HL-60/S4 treated with retinoic acid at 250 ng/mL for 4 days and 3 days (cell line): ENCODE data around the gene FOXC1.

Experiments
- in situ Hi-C: fragments of 300-500 bp; cut with MboI; formaldehyde crosslinking; loops from 2 replicates; pipeline ENCODE4 v1.7.0; 2022; ENCODE audit warnings: low sequenced_read_pairs

FOXC1 gene

GRCh38 chr6:1619673-1620503, 10.2 kb downstream of the FOXC1 start:
- in situ Hi-C loops, result no loop called here

- in situ Hi-C loops, result no loop called here
These were observed 10.9 kb downstream of the FOXC1 start for GRCh38 chr6:1620504-1621069.

GRCh38 chr6:1621070-1621701, 11.5 kb downstream of the FOXC1 start:
- in situ Hi-C loops, result no loop called here

GRCh38 chr6:1622220-1622850, 12.6 kb downstream of the FOXC1 start:
- in situ Hi-C loops, result no loop called here

GRCh38 chr6:1622851-1623768, 13.4 kb downstream of the FOXC1 start:
- in situ Hi-C loops, result no loop called here

DNA sequence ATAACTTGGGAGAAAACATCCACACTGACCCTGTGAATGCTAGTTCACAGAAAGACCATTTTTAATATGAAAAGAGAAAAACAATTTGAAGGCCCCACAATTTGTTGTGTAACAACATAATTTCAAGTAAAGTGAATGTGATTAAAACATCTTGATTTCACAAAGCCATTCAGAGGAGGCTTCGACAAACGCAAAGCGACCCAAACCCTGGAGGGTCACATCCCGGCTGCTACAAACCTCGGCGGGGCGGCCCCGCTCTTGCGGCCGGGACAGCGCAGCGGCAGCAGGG, 14.0 kb downstream of the FOXC1 start:
- in situ Hi-C loops, result no loop called here

DNA sequence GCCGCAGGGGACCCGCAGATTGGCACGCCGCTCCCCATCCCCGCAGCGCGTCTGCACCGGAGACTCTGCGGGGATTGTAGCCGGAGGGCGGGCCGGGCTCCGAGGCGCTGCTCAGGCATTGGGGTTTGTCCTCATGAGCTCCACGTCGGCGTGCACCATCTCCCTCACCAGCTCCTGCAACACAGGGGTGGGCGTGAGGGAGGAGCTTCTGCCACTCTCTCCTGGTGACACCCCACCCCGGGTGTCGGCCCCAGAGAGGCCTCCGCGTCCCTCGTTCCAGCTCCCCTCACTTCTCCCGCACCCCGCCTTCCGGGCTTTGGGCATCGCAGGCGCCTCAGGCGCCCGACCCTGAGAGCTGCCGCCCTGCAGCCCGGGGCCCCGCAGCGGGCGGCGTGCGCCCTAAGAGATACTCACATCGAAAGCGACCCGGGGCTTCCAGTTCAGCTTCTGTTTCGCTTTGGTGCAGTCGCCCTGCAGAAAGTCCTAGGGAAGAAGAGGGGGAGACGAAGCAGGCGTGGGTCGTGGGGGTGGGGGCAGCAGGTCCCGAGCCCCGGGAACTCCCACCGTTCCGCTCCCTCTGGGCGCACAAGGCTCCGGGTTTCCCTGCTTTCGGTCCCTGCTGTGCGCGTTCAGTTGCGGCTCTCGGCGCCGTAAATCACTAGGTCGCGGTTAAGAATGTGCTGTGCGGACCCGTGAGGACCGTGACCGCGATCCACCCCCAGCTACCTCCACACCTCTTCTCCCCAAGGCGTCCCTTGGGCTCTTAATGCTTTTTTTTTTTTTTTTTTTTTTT, 14.5 kb downstream of the FOXC1 start:
- in situ Hi-C loops, result no loop called here

DNA sequence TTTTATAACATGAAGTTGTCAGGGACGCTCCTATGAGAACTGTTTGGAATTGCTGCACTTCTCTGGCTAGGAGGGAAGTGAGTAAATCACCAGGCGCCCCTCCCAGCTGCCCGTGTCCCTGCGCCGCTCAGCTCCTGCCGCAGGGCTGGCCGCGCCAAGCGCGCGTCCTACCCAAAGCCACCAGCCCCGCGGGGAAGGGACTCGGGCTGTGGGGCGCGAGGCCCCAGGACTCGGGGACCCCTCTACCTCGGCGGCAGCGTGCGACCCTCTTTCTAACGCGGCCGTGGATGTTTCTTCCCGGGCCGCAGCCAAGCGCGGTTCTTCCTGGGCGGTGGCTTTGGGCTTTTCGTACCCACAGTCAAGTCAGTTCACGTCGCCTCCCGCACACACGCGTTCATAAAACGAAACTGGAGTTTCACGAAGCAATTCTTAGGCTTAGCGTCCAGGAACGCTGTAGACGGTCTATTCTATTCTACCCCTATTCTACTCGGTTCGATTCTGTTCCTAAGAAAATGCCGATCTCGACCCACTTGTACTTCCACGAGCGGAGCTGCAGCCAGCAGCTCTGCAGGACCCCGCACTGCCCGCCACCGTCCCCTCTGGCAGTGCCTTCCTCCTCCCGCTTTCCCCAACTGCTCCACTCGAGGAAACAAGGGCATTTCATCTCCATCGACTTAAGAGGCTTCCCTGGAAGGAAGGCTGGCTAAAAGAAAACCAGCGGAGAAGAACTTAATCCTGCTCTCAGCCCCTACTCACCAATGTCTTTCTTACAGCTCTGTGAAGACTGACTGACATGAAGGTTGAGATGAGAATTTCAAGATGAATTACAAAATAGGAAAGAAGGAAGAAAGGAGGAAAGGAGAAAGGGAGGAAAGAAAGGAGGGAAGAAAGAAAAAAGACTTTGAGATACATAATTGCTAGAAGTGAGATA, 15.4 kb downstream of the FOXC1 start:
- in situ Hi-C loops, result no loop called here

GRCh38 chr6:1625794-1626435, 16.2 kb downstream of the FOXC1 start:
- in situ Hi-C loops, result no loop called here

- in situ Hi-C loops, result no loop called here
These were observed 16.8 kb downstream of the FOXC1 start for GRCh38 chr6:1626481-1626880.

GRCh38 chr6:1627827-1628560, 18.3 kb downstream of the FOXC1 start:
- in situ Hi-C loops, result no loop called here

DNA sequence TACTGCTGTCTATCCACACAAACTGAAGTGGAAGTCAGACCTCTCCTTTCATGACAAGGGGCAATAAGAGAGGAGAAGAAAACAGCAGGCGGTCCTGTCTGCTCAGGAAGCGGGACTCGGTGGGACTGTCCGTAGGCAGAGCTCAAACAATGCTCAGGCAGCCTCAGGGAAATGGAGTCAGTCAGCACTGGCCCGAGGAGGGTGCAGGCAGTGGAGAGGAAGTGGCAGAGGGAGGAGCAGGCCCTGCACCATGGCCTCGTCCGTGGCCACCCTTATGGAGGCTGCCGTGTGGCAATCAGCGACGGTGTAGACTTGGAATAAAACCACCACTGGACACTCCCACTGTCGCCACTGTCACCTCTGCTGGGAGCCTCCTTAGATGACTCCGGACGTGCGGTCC, 19.6 kb downstream of the FOXC1 start:
- in situ Hi-C loops, result no loop called here

DNA sequence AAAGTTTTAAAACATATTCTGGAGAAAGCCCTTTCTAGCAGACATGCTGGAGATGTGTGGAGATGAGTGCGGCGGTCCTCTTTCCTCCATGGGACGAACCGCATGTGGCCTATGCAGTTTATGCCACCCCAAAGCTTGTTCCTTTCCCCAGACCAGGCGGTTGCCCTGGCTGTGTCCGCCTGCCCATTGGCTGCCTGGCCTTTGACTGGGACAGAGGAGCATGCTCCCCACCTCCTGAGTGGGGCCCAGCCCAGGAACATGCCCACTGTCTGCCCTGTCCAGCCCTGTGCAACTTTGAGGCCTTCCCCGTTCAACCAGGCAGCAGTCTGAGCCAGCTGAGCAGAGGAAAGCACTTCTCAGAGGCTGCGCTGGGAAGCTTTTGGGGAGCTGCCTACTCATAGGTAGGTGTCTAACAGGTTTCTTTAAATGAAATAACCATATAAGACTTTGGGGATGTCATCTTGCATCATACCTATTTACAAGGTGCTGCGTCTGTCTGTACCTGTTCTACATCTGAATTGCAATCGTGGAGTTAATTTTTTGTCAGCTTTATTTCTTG, 20.6 kb downstream of the FOXC1 start:
- in situ Hi-C loops, result no loop called here

DNA sequence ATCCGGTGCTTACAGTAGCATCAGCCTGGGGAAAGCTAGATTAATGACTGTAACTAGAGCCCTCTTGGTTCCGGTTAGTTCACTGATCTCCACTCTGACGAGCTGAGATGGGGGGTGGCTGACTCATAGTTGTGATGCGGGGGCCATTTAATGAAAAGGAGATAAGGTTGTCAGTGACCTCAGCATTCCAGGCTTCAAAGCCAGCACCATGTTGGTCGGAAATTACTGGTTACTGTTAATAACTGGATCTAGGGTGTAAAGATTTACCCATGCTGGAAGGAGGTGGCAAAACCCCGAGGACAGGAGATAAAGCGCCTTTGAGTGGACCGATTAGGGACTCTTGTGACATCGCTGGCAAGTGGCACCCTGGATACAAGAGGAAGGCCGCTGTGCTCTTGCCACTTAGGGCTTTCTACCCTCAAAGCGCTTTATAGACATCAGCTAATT, 21.1 kb downstream of the FOXC1 start:
- in situ Hi-C loops, result no loop called here

GRCh38 chr6:1631251-1631650, 21.5 kb downstream of the FOXC1 start:
- in situ Hi-C loops, result no loop called here

- in situ Hi-C loops, result no loop called here
These were observed 23.8 kb downstream of the FOXC1 start for GRCh38 chr6:1633366-1634021.

DNA sequence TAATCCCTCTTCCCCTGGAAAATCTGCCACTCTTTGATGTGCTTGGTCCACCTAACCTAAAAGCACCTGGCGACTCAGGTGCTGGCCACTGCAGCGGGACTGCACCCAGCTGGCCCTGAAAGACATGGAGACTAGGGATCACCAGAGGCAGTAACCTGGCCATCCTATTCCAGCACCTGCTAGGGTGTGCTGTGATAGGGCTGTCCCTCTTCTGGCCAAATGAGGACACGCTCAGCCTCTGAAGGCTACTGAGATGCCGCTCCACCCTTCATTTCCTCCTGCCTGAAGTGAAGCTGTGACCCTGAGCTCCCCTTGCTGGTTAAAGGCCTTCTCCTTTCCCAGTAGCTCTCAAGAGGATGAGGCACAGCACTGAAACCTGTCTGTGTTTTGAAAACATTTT, 24.4 kb downstream of the FOXC1 start:
- in situ Hi-C loops, result no loop called here
